PC-3 (cell line): Measurements from ENCODE around the gene BPIFB3.

Experiments used
- CTCF ChIP-seq: fragments of 300-600 bp; sonication (generic); conservative IDR thresholded peaks from 2 replicates; pipeline ENCODE4 v1.5.1; 2017; ENCODE audit warnings: antibody characterized with exemption, low read depth, mild to moderate bottlenecking, low read length
- EZH2 ChIP-seq: fragments of 300-600 bp; sonication (generic); IDR thresholded peaks from one replicate; pipeline ENCODE4 v1.6.1; 2017; ENCODE audit warnings: antibody characterized with exemption, mild to moderate bottlenecking, low read length; ENCODE audit not compliant: unreplicated experiment

- no peak for TF ChIP-seq EZH2
- no peak for TF ChIP-seq CTCF
Measured at GRCh38 chr20:33054381-33054780, 678 bp downstream of the BPIFB3 start.
